Activated T-cell treated with anti-CD3 and anti-CD28 coated beads for 4 hours (primary cell): ENCODE measurements around the gene NTRK3.

Experiments
- DNase-seq: peaks from one replicate; pipeline ENCODE4 v3.0.0-alpha.2; 2020

The NTRK3 gene

DNA sequence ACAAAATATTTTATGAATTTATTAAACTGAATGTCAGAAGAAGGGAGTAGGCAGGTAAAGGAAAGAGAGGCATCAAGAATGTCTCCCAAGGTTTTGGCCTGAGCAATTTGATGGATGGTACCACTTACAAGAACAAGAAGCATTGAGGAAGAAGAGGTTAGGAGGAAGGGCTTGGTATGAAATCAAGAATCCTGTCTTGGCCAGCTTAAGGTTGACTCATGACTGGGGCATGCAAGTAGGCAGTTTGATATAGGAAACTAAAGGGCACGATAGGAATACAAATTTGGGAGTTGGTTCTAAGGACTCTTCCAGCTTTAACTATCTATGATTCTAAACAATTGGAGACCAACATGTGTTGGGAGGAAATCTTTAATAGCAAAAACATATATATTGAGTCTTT is 79.1 kb downstream of the NTRK3 start:
- no peak for DNase-seq

GRCh38 chr15:88174571-88174970 is 82.0 kb downstream of the NTRK3 start:
- DNase-seq = no peak

- no peak for DNase-seq
Observed at GRCh38 chr15:88166082-88166993, 90.2 kb downstream of the NTRK3 start.

DNA sequence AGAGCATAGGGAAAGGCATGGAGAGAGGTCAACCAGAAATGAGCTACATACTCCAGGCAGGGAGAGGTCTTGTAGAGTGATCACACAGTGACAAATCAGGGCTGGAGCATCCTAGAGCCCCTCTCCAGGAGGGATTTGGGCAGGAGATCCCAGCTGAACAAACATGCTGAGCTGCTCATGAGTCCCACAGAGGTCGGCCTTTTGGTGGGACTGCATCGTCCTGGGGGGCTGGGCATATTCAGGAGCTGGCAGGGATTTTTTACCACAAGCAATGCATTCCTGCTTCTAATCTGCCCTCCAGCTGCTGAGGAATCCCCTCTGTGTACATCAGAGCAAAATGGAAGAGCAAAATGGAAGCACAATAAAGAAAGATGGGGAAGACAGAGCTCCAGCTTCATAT is 94.9 kb downstream of the NTRK3 start:
- no peak for DNase-seq

GRCh38 chr15:88155310-88155709 is 101.2 kb downstream of the NTRK3 start:
- no peak for DNase-seq

DNA sequence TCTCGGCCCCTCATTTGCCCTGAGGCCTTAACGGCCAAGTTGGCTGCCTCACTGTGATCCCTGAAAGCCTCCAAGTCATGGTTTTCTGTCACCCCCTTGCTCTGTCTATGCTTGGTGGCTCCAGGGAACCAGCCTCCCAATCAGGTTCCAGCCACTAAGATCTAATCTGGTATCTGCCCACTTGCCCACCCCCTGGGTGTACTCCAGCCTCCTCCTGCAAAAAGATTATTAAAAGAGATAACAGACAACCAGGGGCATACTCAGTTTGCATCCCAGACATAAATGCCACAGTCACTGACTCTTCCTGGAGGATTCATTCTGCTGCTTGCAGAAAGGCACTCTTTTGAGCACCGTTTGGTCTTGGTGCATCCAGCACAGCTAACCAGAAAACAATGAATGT is 103.9 kb downstream of the NTRK3 start:
- DNase-seq = no peak

DNA sequence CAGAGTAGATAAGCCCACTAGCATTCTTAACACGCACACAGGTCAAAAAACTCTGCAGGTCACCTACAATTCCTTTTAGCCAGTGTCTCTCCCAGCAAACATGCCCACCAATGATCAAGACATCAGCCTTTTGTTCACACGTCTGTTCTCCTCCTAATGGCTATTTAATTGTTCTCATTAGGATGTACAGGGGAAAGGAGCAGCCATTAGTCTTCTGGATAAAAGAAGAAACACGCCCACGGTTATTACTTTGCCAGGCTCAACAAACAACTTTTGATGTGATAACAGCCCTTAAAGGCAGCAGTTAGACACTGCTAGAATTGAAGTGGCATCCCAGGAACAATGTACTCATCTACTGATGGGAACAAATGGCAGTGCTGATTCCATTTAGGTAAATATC is 108.8 kb downstream of the NTRK3 start:
- DNase-seq = no peak

DNA sequence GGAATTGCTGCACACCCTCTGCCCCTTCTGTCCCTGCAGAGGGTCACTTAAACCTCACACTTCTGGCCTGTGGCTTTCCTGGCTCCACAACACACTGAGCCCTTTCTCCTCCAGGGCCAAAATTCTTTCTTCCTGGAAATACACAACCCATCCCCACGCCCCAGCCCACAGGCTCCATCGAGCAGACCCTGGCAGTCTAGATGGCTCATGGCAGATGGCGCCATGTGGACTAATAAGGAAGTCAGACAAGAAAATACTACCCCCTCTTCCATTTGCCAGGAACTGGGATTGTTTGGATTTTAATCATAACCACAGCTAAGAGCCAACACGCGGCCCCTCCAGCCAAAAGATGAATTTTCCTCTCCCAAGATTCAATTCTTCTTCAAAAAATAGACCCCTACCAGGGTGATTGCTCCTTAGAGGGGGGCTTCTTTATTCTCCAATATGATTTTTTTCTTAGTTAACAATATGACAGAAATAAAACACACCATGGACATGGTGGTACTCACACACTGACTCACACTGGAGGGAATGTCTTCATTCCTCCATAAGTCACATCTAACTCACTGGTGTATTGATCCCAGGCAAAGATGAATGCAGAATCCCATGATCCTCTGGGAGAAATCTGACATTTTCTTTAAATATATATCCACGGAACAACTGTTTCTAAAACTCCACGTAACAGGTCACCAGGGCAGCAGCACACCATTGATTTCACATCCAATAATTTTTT is 111.5 kb downstream of the NTRK3 start:
- no peak for DNase-seq

DNA sequence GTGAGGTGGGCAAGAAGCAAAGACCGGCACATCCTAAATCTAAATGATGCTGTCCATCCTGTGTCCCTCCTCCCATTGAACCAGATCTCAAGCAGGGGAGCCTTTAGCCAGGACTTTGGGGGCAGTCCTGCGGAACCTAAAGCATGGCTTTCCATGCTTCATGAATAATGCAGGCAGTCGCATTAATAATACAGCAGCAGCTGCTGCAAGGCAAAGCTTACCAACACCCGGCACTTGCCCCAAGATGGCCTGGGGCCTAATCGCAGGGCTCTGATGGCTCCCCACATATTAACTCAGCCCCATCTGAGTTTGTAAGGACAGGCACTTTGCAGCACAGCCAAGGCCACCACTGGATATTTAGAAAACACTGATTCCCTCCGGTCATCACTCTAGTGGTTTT is 114.4 kb downstream of the NTRK3 start:
- no peak for DNase-seq

- no peak for DNase-seq
Observed at GRCh38 chr15:88141269-88141889, 115.2 kb downstream of the NTRK3 start.

DNA sequence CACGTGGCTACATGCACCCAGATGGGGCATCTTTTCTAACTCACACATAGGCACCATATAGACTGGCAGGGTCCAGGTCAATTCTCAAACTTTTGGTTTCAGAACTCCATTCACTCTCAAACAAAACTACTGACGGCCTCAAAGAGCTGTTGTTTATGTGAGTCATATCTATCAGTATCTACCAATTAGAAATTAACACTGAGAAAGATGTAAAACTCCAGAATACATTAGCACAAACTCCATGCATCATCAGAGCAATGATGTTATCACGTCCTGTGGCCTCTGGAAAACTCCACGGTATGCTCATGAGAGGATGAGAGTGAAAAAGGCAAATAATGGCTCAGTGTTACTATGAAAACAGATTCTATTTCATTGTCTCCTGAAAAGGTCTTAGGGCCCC is 116.1 kb downstream of the NTRK3 start:
- no peak for DNase-seq

DNA sequence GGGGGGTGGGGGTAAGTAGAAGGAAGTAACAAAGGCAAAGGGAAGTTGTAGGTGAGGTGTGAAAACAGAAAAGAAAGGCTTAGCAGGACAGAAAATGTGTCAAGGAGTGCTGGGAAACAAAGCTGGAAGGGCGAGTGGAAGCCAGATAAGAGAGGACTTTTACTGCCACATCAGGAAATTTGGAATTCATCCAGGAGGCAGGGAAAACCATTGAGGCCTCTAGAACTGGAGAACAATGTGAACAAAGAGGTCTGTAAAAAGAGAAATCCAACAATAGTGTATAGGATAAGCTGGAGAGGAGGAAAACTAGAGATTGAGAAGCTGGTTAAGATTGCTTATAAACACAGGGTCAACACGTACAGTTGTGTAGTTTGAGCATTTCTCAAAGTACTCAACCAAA is 116.6 kb downstream of the NTRK3 start:
- DNase-seq = no peak

- no peak for DNase-seq
Observed at GRCh38 chr15:88133795-88134194, 122.7 kb downstream of the NTRK3 start.

- no peak for DNase-seq
Observed at GRCh38 chr15:88132499-88132898, 124.0 kb downstream of the NTRK3 start.

DNA sequence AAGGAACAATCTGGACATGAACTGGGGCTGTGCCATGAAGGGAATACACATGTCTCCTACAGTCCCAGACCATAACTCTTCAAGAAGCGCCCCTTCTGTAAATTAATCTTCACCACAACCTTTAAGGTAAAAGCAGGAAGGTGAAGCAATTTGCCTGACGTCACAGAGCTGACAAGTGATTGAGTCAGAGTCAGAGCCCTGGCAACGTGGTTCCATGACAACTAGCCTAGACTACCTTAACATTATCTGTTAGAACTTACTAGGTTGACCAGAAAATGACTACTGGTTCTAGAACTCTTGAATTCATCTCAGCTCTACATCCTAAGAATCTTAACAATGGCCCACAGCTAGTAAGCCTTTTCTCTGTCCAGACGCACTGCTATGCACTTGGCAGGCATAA is 124.6 kb downstream of the NTRK3 start:
- DNase-seq = no peak

DNA sequence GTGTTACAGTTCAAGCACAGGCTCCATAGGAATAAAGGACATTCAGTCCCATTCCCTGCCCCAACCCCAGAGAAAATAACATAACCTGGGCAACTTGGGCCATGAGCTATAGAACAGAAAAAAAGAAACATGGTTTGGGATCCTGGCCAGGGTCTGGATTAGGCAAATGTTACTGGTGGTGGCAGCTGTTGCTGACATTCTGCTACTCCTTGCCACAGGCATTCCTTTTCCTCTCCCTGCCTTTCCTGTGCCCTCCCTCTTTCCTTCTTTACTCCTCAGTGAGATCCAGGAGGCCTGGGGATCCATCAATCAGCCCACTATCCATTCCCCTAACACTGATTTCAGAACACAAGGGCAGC is 129.1 kb downstream of the NTRK3 start:
- no peak for DNase-seq

DNA sequence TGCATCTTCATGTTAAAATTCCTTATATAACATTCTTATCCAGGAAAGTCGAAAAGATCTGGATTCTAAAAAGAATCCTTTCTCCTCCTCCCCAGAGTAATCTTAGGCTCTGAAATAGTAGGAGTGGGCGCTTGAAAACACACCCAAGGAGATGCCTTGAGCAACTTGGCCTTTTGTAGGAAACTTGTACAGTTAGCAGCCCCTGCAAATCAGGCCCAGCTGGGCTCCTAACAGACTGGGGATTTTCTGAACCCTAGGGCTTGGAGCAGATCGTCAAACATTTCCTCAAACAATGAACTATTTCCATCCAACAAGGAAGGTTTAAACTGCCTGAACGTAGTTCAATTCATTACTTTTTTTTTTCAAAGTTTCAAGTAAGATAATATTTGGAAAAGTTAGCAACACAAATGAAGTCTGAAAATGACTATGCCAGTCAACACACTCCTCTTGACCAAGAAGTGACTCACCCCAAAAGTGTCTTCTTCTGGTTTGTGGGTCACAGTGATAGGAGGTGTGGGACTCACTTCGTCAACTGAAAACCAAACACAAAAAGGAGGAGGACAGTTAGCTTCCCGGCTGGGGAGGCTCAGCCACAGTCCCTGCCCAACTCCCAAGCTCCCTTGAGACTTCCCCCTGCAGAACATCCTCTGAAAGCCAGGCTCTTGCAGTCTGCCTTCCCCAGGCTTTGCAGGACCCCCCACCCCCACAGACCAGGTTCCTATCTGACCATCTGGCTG is 129.7 kb downstream of the NTRK3 start:
- DNase-seq = no peak

- DNase-seq = no peak
Observed at GRCh38 chr15:88125576-88125975, 131.0 kb downstream of the NTRK3 start.

- DNase-seq = no peak
Observed at GRCh38 chr15:88124199-88124598, 132.3 kb downstream of the NTRK3 start.

GRCh38 chr15:88121968-88122530 is 134.5 kb downstream of the NTRK3 start:
- DNase-seq = no peak

DNA sequence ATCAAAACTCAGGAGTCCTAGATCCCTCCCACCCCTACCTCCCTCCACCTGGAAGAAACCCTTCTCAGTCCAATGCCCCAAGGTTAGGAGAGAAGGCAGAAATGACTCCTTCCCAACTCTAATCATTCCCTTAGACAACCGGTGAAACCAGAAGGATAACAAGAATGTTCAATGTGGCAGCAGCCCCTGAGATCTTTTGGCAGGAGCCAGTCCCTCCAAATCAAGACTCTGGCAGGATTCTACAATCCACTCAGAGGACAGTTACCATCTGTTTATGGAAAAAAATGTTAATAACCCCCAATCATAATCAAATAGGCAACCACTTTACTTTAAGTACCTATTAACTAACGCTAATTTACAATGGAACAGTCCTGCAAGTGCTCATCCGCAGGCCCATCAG is 136.5 kb downstream of the NTRK3 start:
- no peak for DNase-seq

GRCh38 chr15:88118741-88119140 is 137.8 kb downstream of the NTRK3 start:
- DNase-seq = no peak

DNA sequence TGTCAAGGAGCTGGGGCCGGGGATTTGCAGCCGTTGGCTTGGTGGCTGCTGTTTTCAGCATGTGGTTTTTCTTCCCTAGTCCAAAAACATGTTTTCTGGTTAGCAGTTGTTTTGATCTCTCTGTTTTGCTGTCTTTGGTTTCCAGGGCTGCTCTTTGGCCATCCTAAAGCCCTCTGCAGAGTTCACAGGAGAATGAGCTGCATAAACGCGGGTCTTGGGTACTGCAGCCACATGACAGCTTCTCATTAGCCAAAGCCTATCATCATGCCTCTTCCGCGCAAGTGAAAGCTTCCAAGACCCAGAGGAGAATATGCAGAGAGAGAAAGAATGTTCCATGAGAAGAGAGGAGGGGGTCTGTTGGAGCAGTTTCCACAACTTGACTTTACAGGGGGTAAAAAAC is 138.5 kb downstream of the NTRK3 start:
- no peak for DNase-seq
